Activated naive CD8-positive, alpha-beta T cell treated with anti-CD3 and anti-CD28 coated beads, Interleukin-2, amount 50 U/mL, for 16 hours (primary cell): Measurements from ENCODE around the gene ULK4.
"Not testable (repeated sequence)": the region's sequence is repeated elsewhere in the genome, so short reads cannot be mapped to it uniquely, and the experiment has no call there.

Source experiments
- DNase-seq: peaks from one replicate; pipeline ENCODE4 v3.0.0-alpha.2; 2020; ENCODE audit warnings: low read depth, low spot score

Gene ULK4

DNA sequence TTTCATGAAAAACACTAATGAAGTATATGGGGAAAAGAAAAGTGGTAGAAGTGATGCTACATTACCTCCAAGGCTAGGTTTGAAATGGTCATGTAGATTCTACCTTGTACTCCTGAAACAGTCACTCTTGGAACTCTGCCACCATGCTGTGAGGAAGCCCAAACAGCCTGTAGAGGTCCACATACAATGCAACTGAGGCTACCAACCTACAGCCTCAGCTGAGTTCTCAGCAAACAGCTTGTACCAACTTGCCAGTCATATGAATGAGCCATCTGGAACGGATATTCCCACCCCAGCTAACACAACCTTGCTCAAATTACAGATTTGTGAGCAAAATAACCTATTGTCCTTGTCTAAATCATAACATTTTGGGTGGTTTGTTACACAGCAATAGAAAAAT, 193.5 kb downstream of the ULK4 start:
- DNase-seq, result no peak

DNA sequence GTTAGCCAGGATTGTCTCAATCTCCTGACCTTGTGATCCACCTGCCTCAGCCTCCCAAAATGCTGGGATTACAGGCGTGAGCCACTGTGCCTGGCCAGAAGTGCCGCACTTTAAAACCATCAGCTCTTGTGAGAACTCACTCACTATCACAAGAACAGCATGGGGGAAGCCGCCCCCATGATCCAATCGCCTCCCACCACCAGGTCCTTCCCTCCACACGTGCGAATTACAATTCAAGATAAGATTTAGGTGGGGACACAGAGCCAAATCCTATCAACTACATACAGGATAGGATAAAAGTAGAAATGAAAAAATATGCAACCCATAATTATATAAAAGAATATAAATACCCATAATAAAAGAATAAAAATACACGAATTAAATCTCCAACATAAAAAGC, 199.0 kb downstream of the ULK4 start:
- not testable (repeated sequence) for DNase-seq

- DNase-seq, result no peak
These were observed 208.3 kb downstream of the ULK4 start for GRCh38 chr3:41753651-41754050.

DNA sequence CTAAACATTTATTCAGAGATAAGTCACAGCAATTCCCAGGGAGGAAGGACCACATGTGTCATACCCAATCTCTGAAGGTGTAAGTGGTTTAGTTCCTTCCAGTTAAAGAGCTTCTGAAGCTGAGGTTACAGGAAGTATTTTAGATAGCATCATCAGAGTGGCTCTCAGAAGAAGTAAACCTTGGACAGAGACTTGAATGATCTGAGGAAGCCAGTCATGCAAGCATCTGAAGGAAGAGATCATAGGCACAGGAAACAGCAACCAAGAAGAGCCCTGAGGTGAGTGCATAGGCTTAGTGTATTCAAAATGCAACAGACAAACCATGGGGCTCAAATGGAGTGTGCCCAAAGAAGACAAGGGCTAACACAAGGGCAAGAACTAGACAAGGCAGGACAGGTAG, 210.3 kb downstream of the ULK4 start:
- DNase-seq, result no peak

- no peak for DNase-seq
These were observed 211.9 kb downstream of the ULK4 start for GRCh38 chr3:41749988-41750387.

DNA sequence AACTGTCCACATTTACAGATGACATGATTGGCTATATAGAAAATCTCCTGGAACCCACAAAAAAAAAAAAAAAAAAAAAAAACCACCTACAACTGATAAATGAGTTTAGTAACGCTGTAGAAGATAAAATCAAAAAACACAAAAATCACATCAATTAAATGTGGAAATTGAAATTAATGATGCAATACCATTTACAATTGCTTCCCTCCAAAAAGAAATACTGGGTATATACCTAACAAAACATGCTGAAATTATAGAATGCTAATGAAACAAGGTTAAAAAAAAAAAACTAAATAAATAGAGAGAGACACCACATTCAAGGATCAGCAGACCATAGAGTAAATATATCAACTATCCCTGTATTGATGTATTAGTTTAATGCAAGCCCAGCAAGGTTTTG, 215.7 kb downstream of the ULK4 start:
- no peak for DNase-seq

DNA sequence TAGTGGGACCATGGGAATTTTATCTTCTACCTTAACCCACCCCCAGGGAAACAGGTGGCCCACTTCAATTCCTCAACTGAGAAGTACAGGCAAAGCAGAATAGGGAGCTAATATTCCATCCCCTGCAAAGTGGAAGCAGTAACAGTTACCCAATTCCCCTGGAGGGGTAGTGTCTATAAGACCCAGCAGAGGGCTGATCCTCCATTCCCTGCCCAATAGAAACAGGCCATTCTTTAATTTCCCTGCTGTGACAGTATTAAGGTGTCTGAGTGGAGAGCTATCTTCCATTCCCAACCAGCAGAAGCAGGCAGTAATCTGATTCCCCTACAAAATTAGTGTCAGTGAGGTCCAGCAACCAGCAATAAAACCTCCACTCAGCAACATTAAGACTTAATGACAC, 219.8 kb downstream of the ULK4 start:
- DNase-seq, result no peak

DNA sequence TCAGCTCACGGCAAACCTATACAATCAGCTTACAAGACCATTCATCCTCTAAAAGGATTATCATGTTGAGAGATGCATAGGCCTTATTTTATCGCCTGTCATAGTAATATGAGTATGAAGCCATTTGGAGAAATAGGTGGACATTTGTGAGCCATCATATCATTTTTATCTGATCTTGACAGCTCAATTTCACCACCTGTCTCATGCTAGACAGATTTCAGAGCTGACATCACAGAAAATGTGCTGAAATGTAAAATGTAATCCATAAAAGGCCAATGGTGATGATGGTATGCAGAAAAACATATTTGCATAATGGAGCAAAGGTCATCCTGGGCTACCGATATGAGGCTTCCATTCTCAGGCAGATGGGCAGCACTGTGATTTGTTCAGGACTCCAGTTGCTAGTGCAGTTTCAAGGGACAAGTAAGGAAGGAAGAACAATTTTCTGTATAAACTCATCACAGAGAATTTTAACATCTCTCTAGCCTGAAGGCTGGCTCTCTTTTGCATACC, 221.5 kb downstream of the ULK4 start:
- no peak for DNase-seq

DNA sequence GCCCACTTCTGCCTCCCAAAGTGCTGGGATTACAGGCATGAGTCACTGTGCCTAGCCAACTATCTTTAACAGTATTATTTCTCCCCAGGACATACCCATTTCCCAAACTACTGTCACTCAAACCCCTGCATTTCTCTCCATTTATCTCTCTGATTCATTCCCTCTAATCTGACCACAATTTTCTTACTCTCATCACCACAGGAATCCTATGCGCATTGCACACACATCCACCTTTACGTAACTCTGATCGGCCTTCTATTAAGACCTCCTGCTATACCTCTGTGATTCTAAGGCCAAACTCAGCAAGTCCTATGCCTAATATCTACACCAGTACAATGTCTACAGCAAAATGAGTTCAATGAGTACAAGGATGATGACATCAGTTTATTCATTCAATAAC, 235.0 kb downstream of the ULK4 start:
- no peak for DNase-seq

DNA sequence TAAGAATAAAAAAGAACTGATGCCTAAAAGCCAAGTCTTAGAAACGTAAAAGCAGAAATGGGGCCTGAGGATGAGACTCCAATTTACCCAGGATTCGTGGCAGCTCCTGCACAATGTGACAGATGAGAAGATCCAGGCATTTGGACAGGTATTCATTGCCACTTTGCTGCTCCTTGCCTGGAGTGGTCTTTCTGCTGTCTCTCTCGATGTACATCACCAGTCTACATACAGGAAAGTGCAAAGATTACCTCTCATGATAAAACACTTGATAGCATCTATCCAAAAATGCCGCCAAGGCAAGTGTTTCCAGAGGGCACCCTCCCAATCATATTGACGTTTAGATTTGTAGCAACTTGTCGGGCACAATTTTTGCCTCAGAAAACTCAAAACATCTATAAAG, 244.3 kb downstream of the ULK4 start:
- DNase-seq, result no peak

DNA sequence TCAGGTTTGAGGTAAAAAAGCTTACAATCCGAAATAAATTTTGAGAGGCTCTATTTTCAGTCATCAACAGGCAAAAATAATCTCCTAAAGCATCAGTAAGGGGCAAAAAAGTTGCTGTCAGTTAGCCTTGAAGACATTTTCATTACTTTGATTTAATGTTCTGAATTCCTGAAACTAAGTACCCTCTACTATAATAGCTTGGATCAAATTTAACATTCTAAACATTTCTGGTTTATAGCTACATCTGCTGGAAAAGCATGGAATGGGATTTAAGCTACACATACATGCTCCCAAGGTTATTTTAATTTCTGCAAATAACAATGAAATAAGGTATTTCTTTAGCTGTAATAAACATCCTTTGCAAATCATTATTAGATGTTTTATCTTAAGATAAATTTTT, 245.4 kb downstream of the ULK4 start:
- no peak for DNase-seq

GRCh38 chr3:41715376-41715775, 246.5 kb downstream of the ULK4 start:
- DNase-seq, result no peak

DNA sequence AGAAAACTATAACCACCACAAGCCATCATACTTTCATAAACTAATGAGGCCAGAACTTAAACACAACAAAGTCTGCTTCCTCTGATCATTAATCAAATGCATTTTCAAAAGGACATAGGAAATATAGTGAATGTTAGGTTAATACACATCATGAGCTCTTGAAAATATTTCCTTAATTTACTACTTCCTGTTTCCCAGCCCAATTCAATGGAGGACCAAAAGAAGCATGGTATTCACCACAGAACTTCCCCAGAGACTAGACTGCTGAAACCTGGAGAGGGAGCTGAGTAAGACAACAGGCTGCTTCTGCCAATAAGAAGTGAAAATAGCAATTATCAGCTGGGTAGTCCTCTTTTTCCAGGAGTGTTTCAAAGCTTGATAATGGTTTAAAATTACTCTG, 250.3 kb downstream of the ULK4 start:
- DNase-seq, result no peak

- no peak for DNase-seq
These were observed 251.1 kb downstream of the ULK4 start for GRCh38 chr3:41710646-41711388.

DNA sequence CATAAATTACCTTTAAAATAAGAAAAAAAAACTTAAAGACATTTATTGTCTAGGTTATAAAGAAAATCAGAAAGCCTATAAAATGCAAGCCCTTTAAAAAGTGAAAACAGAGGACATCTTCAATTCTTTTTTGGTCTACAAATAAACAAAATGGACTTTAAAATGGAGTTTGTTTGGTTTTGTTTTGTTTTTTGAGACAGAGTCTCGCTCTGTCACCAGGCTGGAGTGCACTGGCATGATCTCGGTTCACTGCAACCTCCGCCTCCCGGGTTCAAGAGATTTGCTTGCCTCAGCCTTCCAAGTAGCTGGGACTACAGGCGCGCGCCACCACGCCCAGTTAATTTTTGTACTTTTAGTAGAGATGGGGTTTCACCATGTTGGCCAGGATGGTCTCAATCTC, 252.7 kb downstream of the ULK4 start:
- not testable (repeated sequence) for DNase-seq

- no peak for DNase-seq
These were observed 253.7 kb downstream of the ULK4 start for GRCh38 chr3:41708176-41708575.

DNA sequence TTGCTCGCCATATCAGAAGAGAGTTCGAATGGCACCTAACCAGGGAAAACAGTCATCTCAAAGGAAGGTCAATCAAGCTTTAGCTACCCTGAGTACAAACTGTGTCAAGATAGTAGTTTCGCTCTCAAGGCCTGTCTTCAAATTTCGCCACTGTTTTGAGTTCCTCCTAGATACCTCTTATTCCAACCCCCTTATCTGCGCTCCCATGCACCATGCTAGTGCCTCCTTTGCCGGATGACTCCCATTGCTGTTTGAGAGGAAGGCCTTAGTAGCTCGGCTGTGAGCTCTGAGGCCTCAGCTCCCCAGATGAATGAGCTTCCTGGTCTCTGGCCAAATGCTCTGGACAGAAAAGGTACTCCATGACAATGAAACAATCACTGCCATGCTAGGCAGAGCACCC, 256.0 kb downstream of the ULK4 start:
- DNase-seq, result no peak

- DNase-seq, result no peak
These were observed 260.7 kb downstream of the ULK4 start for GRCh38 chr3:41701191-41701698.

- DNase-seq, result no peak
These were observed 261.7 kb downstream of the ULK4 start for GRCh38 chr3:41700155-41700554.

DNA sequence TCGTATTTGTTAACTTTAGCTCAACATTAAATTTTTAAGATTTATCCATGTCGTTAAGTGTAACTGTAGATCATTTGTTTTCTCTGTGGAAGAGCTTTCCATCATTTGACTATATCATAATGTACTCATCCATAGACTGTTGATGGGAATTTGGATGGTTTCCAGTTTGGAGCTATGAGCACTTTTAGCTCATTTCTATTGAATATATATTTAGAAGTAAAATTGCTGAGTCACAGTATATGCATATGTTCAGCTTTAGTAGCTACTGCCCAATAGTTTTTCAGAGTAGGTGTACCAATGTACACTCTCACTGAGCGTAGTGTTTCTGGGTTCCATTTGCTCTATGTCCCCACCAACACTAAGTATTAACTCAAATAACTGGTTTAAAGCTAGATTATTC, 263.0 kb downstream of the ULK4 start:
- no peak for DNase-seq

GRCh38 chr3:41697702-41698101, 264.2 kb downstream of the ULK4 start:
- no peak for DNase-seq

- not testable (repeated sequence) for DNase-seq
These were observed 266.1 kb downstream of the ULK4 start for GRCh38 chr3:41695806-41696205.

DNA sequence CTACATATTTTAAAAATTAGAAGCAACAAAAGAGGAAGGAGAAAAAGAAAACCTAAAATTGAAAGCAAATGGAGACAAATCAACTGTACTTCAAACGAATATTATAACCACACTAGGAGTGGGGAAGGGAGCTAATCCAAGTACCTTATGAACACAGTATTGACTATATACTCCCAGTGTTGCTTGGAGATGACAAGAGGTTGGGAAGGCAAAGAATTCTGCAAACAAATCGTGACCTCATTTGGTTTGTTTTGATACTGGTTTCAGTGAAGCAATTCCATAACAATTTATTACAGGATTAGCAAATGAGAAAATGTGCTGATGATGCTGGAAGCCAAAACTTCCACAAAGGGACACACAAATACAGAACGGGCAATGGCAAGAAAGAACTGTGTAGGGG, 268.1 kb downstream of the ULK4 start:
- no peak for DNase-seq
